Transverse colon (tissue), 4 donors: ENCODE data around the gene PHACTR4. TPM values are rescaled to one million over a fixed set of nuclear protein-coding genes. Genes with fewer than 3 reads are reported as not detected.

Experiments
- DNase-seq: peaks from one replicate; pipeline ENCODE4 v3.0.0-alpha.2; 2019
- H3K27ac ChIP-seq, 4 donors: fragments of 200-600 bp; sonication (generic); 2 replicates each; pipeline ENCODE4 v1.5.1; 2016 to 2018; ENCODE audit warnings: inconsistent platforms in 4 of 4
- H3K27me3 ChIP-seq: fragments of 200-600 bp; sonication (generic); 2 replicates; pipeline ENCODE4 v1.5.1; 2017; ENCODE audit warnings: inconsistent platforms
- H3K36me3 ChIP-seq, 4 donors: fragments of 200-600 bp; sonication (generic); 2 replicates each; pipeline ENCODE4 v1.5.1; 2017 to 2019; ENCODE audit warnings: inconsistent platforms in 4 of 4
- H3K4me1 ChIP-seq, 4 donors: fragments of 200-600 bp; sonication (generic); 2 replicates each; pipeline ENCODE4 v1.5.1; 2017 to 2020; ENCODE audit warnings: inconsistent platforms in 4 of 4
- H3K4me3 ChIP-seq, 4 donors: fragments of 200-600 bp; sonication (generic); 1 replicate in 1 of 4; 2 replicates in 3 of 4; pipeline versions ENCODE4 v1.5.1 to v1.6.1; 2017 to 2019; ENCODE audit warnings: inconsistent platforms in 4 of 4
- H3K9me3 ChIP-seq, 2 donors: fragments of 200-600 bp; sonication (generic); 2 replicates each; pipeline ENCODE4 v1.5.1; 2017 to 2019; ENCODE audit warnings: inconsistent platforms in 2 of 2
- EP300 ChIP-seq: sonication (generic); formaldehyde crosslinking; IDR thresholded peaks from one replicate; pipeline ENCODE4 v1.6.1; 2017; ENCODE audit warnings: antibody characterized with exemption, low read depth
- POLR2A ChIP-seq: fragments of 450-650 bp; IDR thresholded peaks from one replicate; pipeline ENCODE4 v1.6.1; 2016; ENCODE audit warnings: antibody characterized with exemption, mild to moderate bottlenecking, moderate library complexity
- POLR2AphosphoS5 ChIP-seq, 3 donors: sonication (generic); formaldehyde crosslinking; IDR thresholded peaks; one replicate each; pipeline ENCODE4 v1.6.1; 2016; ENCODE audit warnings: antibody characterized with exemption in 3 of 3
- WGBS, 2 donors: methylation state at CpG; one replicate each; pipeline ENCODE4 v1.1.5; 2018; ENCODE audit warnings: low coverage in 1 of 2; 5-methylcytosine and 5-hydroxymethylcytosine counted together
- in situ Hi-C, 4 donors: fragments of 200-750 bp; cut with MboI; loops; one replicate each; pipeline versions ENCODE4 v1.15.0 to v1.15.1; 2017; ENCODE audit warnings: low sequenced_read_pairs in 3 of 4, low pct_ligation_motif_present in 1 of 4, low pct_unique_long_range_greater_than_20kb in 1 of 4
- intact Hi-C: fragments of 100-400 bp; cut with DNase I; formaldehyde crosslinking; loops from one replicate; pipeline ENCODE4 v1.15.1; 2023; ENCODE audit warnings: low total_unique reads
- total RNA-seq, 4 donors: library from RNA; depleted of rRNA; stranded (reverse); fragments of >200 nt; gene quantifications; one replicate each; pipeline ENCODE4 v1.1.0, GENCODE V29; 2016
- TF ChIP-seq, protein P1 (sequence below), 5 experiments: fragments of 200-600 bp in 3 of 5; fragments of 450-650 bp in 2 of 5; sonication (generic) in 3 of 5; IDR thresholded peaks; 1 replicate in 2 of 5; 2 replicates in 3 of 5; pipeline ENCODE4 v1.5.1; 2016 to 2017; ENCODE audit warnings: antibody characterized with exemption in 5 of 5, inconsistent platforms in 3 of 5, mild to moderate bottlenecking in 2 of 5, moderate library complexity in 1 of 5

PHACTR4 gene
- total RNA-seq, 4 donors from 2014 or later, result 31.4 to 51.1 (median 41.6) TPM

DNA sequence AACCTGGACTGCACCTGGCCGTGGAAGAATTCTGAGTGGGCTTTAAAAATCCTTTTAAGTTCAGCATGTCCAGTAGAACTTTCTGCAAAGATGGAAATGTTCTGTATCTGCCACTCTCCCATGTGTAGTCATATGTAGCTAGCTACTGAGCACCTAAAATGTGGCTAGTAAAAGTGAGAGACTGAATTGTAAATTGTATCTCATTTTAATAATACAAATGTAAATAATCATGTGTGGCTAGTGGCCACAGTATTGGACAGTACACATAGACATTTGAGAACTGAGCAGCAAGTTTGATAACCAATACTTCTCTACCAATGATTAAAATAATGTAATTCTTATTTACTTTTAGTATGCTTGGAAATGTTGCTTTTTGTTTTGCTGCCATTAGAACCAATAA is 57.3 kb downstream of the PHACTR4 start:
- Histone ChIP-seq H3K4me3 (no peak overlapping the region), H3K36me3 (no peaks in the 10 kb centered on the region), H3K4me1 (no peaks in the 10 kb centered on the region), H3K27ac (no peak overlapping the region), H3K27me3 (no peaks in the 10 kb centered on the region), H3K9me3 (no peaks in the 10 kb centered on the region)
- in situ Hi-C loops, result no loop called here
- TF ChIP-seq, protein P1, sequence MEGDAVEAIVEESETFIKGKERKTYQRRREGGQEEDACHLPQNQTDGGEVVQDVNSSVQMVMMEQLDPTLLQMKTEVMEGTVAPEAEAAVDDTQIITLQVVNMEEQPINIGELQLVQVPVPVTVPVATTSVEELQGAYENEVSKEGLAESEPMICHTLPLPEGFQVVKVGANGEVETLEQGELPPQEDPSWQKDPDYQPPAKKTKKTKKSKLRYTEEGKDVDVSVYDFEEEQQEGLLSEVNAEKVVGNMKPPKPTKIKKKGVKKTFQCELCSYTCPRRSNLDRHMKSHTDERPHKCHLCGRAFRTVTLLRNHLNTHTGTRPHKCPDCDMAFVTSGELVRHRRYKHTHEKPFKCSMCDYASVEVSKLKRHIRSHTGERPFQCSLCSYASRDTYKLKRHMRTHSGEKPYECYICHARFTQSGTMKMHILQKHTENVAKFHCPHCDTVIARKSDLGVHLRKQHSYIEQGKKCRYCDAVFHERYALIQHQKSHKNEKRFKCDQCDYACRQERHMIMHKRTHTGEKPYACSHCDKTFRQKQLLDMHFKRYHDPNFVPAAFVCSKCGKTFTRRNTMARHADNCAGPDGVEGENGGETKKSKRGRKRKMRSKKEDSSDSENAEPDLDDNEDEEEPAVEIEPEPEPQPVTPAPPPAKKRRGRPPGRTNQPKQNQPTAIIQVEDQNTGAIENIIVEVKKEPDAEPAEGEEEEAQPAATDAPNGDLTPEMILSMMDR (IDR thresholded peaks at IDR 0.05), result no peak
- TF ChIP-seq POLR2A (no peak), EP300 (no peak), POLR2AphosphoS5 (IDR thresholded peaks at IDR 0.05) (no peak)
- WGBS, 2 donors, result 63 to 93% methylated on average over 1 of the region's 1 CpG
- intact Hi-C loops, result no loop called here
- DNase-seq, result no peak

DNA sequence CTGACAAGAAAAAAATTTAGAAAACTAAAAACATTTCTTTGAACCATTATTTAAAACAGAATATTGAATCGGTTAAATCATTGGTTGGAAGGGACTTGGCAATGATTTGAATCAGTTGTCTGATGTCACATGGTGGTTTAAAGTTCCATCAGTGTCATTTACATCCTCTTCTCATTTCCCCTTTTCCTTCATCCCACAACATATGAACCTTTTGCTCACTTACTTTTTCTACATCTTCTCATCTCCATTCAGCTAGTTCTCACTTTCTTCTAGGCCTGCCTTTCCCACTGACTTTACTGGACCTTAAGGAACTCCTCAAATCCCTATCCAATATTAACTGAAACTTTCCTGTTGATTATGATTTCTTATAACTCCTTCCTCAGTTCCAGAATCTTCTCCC is 58.5 kb downstream of the PHACTR4 start:
- no peak for DNase-seq
- in situ Hi-C loops (no loop called here), intact Hi-C loops (no loop called here)
- H3K27me3 ChIP-seq, result no peaks in the 10 kb centered on the region
- TF ChIP-seq, protein P1 (IDR thresholded peaks at IDR 0.05), result no peak
- TF ChIP-seq POLR2A (no peak), POLR2AphosphoS5 (IDR thresholded peaks at IDR 0.05) (no peak), EP300 (no peak)
- H3K36me3 ChIP-seq, result no peaks in the 10 kb centered on the region
- no peak overlapping the region for H3K27ac ChIP-seq
- no peak overlapping the region for H3K4me3 ChIP-seq
- H3K4me1 ChIP-seq, result no peaks in the 10 kb centered on the region
- WGBS, 2 donors, result 72 to 88% methylated on average over 1 of the region's 1 CpG
- no peaks in the 10 kb centered on the region for H3K9me3 ChIP-seq

DNA sequence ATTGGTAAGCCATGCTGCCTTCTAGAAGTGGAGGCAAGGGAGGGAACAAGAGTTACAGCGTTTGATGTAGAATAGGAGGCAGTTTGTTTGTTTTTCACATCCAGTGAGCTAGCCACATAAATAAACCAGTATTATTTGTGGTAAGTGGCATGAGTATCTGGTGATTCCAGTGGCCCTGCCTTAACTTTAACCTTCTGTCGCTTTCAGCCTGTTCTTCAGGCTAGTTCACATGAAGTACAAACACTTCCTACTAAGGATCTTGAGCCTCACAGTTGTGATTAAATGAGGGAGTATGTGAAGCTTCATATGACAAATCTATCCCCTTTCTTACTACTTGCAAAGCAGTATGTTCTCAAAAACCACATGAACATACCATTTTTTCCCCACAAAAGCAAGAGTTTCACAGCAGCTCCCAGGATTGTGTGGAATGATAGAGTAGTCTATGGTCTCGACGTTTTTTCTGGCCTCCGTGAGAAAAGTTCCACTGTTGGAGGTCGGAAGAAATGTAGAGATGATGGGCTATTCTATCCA is 59.5 kb downstream of the PHACTR4 start:
- no peak overlapping the region for H3K27ac ChIP-seq
- TF ChIP-seq EP300 (no peak), POLR2AphosphoS5 (IDR thresholded peaks at IDR 0.05) (no peak)
- TF ChIP-seq, protein P1 (IDR thresholded peaks at IDR 0.05), result no peak
- H3K27me3 ChIP-seq, result no peaks in the 10 kb centered on the region
- no peak overlapping the region for H3K4me3 ChIP-seq
- H3K36me3 ChIP-seq, result no peaks in the 10 kb centered on the region
- H3K4me1 ChIP-seq, result no peaks in the 10 kb centered on the region
- WGBS, 2 donors, result 87% methylated on average over 6 of the region's 6 CpGs
- no peaks in the 10 kb centered on the region for H3K9me3 ChIP-seq
- no peak for DNase-seq
- in situ Hi-C loops, result no loop called here
- intact Hi-C loops, result no loop called here

DNA sequence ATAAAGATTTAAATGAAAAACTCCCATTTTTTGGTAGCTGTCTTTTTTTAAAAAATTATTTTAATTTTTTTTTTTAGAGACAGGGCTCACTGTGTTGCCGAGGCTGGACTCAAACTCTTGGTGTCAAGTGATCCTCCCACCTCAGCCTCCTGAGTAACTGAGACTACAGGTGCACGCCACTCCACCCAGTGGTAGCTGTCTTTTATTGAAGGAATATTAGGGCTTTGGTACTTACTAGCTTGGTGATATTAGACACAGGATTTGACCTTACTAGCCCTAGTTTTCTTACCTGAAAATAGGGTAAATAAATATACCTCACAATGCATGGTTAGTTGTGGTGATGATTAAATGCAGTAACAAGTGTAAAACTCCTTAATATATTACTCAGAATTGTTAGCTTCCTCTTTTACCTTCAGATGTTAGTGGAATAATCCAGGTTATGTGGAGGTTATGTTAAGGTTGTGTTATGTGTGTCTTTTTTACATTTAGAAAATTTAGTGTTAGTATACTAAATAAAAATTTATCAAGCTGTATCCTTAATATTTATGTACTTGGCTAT is 66.8 kb downstream of the PHACTR4 start:
- Histone ChIP-seq H3K9me3 (no peaks in the 10 kb centered on the region), H3K27ac (peak overlapping the region in 1 of 4 donors; percentile 81), H3K27me3 (no peaks in the 10 kb centered on the region), H3K36me3 (no peaks in the 10 kb centered on the region), H3K4me3 (no peak overlapping the region), H3K4me1 (peaks cover 12 to 30% (median 18%) of the 10 kb centered on the region in 4 donors)
- in situ Hi-C loops (no loop called here), intact Hi-C loops (no loop called here)
- DNase-seq, result no peak
- no peak for TF ChIP-seq EP300
- 50 to 91% methylated on average over 2 of the region's 2 CpGs for WGBS, 2 donors
